Activated naive CD8-positive, alpha-beta T cell (primary cell): ENCODE results near the gene IGSF21.

Experiments used
- H3K27ac Mint-ChIP-seq: one replicate; pipeline ENCODE4 v1.8.0; 2021; ENCODE audit warnings: mixed read lengths
- H3K27me3 Mint-ChIP-seq: one replicate; pipeline ENCODE4 v1.8.0; 2021; ENCODE audit warnings: mixed read lengths
- H3K36me3 Mint-ChIP-seq: one replicate; pipeline ENCODE4 v1.8.0; 2021; ENCODE audit warnings: mixed read lengths
- H3K4me1 Mint-ChIP-seq: one replicate; pipeline ENCODE4 v1.8.0; 2021; ENCODE audit warnings: low read depth, mixed read lengths
- H3K4me3 Mint-ChIP-seq: one replicate; pipeline ENCODE4 v1.8.0; 2021; ENCODE audit warnings: mild to moderate bottlenecking, mixed read lengths
- H3K9me3 Mint-ChIP-seq: one replicate; pipeline ENCODE4 v1.8.0; 2021; ENCODE audit warnings: low read depth, mixed read lengths

The IGSF21 gene

GRCh38 chr1:18108299-18109057, 880 bp downstream of the IGSF21 start:
- Mint-ChIP-seq H3K9me3 (no peaks in the 10 kb centered on the region), H3K27ac (peak overlapping the region; percentile 1), H3K4me3 (no peak overlapping the region), H3K27me3 (peaks cover 26% of the 10 kb centered on the region), H3K36me3 (no peaks in the 10 kb centered on the region), H3K4me1 (peaks cover 16% of the 10 kb centered on the region)

- Mint-ChIP-seq H3K4me1 (peaks cover 16% of the 10 kb centered on the region), H3K27ac (no peak overlapping the region), H3K27me3 (peaks cover 28% of the 10 kb centered on the region), H3K9me3 (no peaks in the 10 kb centered on the region), H3K4me3 (no peak overlapping the region), H3K36me3 (no peaks in the 10 kb centered on the region)
Observed at GRCh38 chr1:18109058-18109755, 1.6 kb downstream of the IGSF21 start.

- Mint-ChIP-seq H3K4me1 (peaks cover 16% of the 10 kb centered on the region), H3K27ac (no peak overlapping the region), H3K27me3 (peaks cover 32% of the 10 kb centered on the region), H3K9me3 (no peaks in the 10 kb centered on the region), H3K4me3 (peak overlapping the region; percentile 3), H3K36me3 (no peaks in the 10 kb centered on the region)
Observed at GRCh38 chr1:18109756-18110597, 2.4 kb downstream of the IGSF21 start.

- Mint-ChIP-seq H3K4me3 (no peak overlapping the region), H3K27me3 (peaks cover 35% of the 10 kb centered on the region), H3K27ac (no peak overlapping the region), H3K9me3 (no peaks in the 10 kb centered on the region), H3K36me3 (no peaks in the 10 kb centered on the region), H3K4me1 (peaks cover 16% of the 10 kb centered on the region)
Observed at GRCh38 chr1:18110598-18110939, 3.0 kb downstream of the IGSF21 start.

GRCh38 chr1:18110968-18111367, 3.4 kb downstream of the IGSF21 start:
- Mint-ChIP-seq H3K27ac (no peak overlapping the region), H3K27me3 (peaks cover 36% of the 10 kb centered on the region), H3K36me3 (no peaks in the 10 kb centered on the region), H3K4me3 (peak overlapping the region; percentile 62), H3K4me1 (peaks cover 16% of the 10 kb centered on the region), H3K9me3 (no peaks in the 10 kb centered on the region)

- Mint-ChIP-seq H3K4me3 (peak overlapping the region; percentile 62), H3K4me1 (peaks cover 16% of the 10 kb centered on the region), H3K9me3 (no peaks in the 10 kb centered on the region), H3K27me3 (peaks cover 38% of the 10 kb centered on the region), H3K36me3 (no peaks in the 10 kb centered on the region), H3K27ac (no peak overlapping the region)
Observed at GRCh38 chr1:18111605-18112297, 4.2 kb downstream of the IGSF21 start.

- peaks cover 33% of the 10 kb centered on the region for H3K27me3 Mint-ChIP-seq
- H3K4me1 Mint-ChIP-seq, result peaks cover 16% of the 10 kb centered on the region
- no peak overlapping the region for H3K4me3 Mint-ChIP-seq
Observed at GRCh38 chr1:18112611-18113010, 5.0 kb downstream of the IGSF21 start.

GRCh38 chr1:18114726-18115410, 7.3 kb downstream of the IGSF21 start:
- H3K27me3 Mint-ChIP-seq, result peaks cover 27% of the 10 kb centered on the region
- no peaks in the 10 kb centered on the region for H3K36me3 Mint-ChIP-seq
- H3K27ac Mint-ChIP-seq, result no peak overlapping the region
- no peaks in the 10 kb centered on the region for H3K9me3 Mint-ChIP-seq
- H3K4me1 Mint-ChIP-seq, result peaks cover 11% of the 10 kb centered on the region
- H3K4me3 Mint-ChIP-seq, result no peak overlapping the region

More at GRCh38 chr1:18112611-18113010, 5.0 kb downstream of the IGSF21 start:
- no peak overlapping the region for H3K27ac Mint-ChIP-seq
- H3K9me3 Mint-ChIP-seq, result no peaks in the 10 kb centered on the region
- no peaks in the 10 kb centered on the region for H3K36me3 Mint-ChIP-seq

GRCh38 chr1:18116777-18117176, 9.2 kb downstream of the IGSF21 start:
- H3K27me3 Mint-ChIP-seq, result peaks cover 19% of the 10 kb centered on the region

GRCh38 chr1:18118078-18118477, 10.5 kb downstream of the IGSF21 start:
- no peak overlapping the region for H3K4me3 Mint-ChIP-seq
- H3K4me1 Mint-ChIP-seq, result no peaks in the 10 kb centered on the region
- H3K36me3 Mint-ChIP-seq, result no peaks in the 10 kb centered on the region
- H3K27me3 Mint-ChIP-seq, result peaks cover 16% of the 10 kb centered on the region
- H3K27ac Mint-ChIP-seq, result no peak overlapping the region
- H3K9me3 Mint-ChIP-seq, result no peaks in the 10 kb centered on the region

More at GRCh38 chr1:18116777-18117176, 9.2 kb downstream of the IGSF21 start:
- no peak overlapping the region for H3K27ac Mint-ChIP-seq
- H3K9me3 Mint-ChIP-seq, result no peaks in the 10 kb centered on the region
- no peaks in the 10 kb centered on the region for H3K36me3 Mint-ChIP-seq
- H3K4me3 Mint-ChIP-seq, result no peak overlapping the region
- no peaks in the 10 kb centered on the region for H3K4me1 Mint-ChIP-seq

GRCh38 chr1:18118491-18118890, 10.9 kb downstream of the IGSF21 start:
- peaks cover 16% of the 10 kb centered on the region for H3K27me3 Mint-ChIP-seq
- no peak overlapping the region for H3K27ac Mint-ChIP-seq

GRCh38 chr1:18119289-18119688, 11.7 kb downstream of the IGSF21 start:
- peaks cover 13% of the 10 kb centered on the region for H3K27me3 Mint-ChIP-seq
- H3K9me3 Mint-ChIP-seq, result no peaks in the 10 kb centered on the region
- no peak overlapping the region for H3K27ac Mint-ChIP-seq
- H3K36me3 Mint-ChIP-seq, result no peaks in the 10 kb centered on the region
- H3K4me3 Mint-ChIP-seq, result no peak overlapping the region
- H3K4me1 Mint-ChIP-seq, result no peaks in the 10 kb centered on the region

More at GRCh38 chr1:18118491-18118890, 10.9 kb downstream of the IGSF21 start:
- Mint-ChIP-seq H3K36me3 (no peaks in the 10 kb centered on the region), H3K4me1 (no peaks in the 10 kb centered on the region), H3K4me3 (no peak overlapping the region), H3K9me3 (no peaks in the 10 kb centered on the region)

- H3K27me3 Mint-ChIP-seq, result peaks cover 11% of the 10 kb centered on the region
- no peaks in the 10 kb centered on the region for H3K36me3 Mint-ChIP-seq
- no peak overlapping the region for H3K27ac Mint-ChIP-seq
- no peak overlapping the region for H3K4me3 Mint-ChIP-seq
- no peaks in the 10 kb centered on the region for H3K4me1 Mint-ChIP-seq
- H3K9me3 Mint-ChIP-seq, result no peaks in the 10 kb centered on the region
Observed at GRCh38 chr1:18119771-18120377, 12.3 kb downstream of the IGSF21 start.

GRCh38 chr1:18120638-18121037, 13.0 kb downstream of the IGSF21 start:
- H3K27me3 Mint-ChIP-seq, result peaks cover 6% of the 10 kb centered on the region

More at GRCh38 chr1:18120638-18121037, 13.0 kb downstream of the IGSF21 start:
- H3K4me1 Mint-ChIP-seq, result no peaks in the 10 kb centered on the region
- H3K27ac Mint-ChIP-seq, result no peak overlapping the region
- no peaks in the 10 kb centered on the region for H3K36me3 Mint-ChIP-seq
- H3K9me3 Mint-ChIP-seq, result no peaks in the 10 kb centered on the region
- no peak overlapping the region for H3K4me3 Mint-ChIP-seq
